IMR-90 (cell line): ENCODE measurements around the gene FAM47E. TPM values are rescaled to one million over a fixed set of nuclear protein-coding genes. Genes with fewer than 3 reads are reported as not detected.
"Not testable (repeated sequence)": the region's sequence is repeated elsewhere in the genome, so short reads cannot be mapped to it uniquely, and the experiment has no call there.

ENCODE experiments used
- ATAC-seq: fragments of 200-7000 bp; cut with Tn5 transposase; 2 replicates; pipeline ENCODE4 v1.9.1; 2020; ENCODE audit warnings: low read depth, mild to moderate bottlenecking, moderate library complexity
- BruUV-seq: library from RNA; stranded (reverse); fragments of 400-500 nt; replicated peaks from 2 replicates; lab custom pipeline; 2021; lab: Mats Ljungman, UMichigan
- CTCF ChIA-PET: fragments of 300-600 bp; formaldehyde crosslinking; extraction: SDS; loops from one replicate; lab custom pipeline; 2021; ENCODE audit warnings: antibody characterized with exemption; lab: Yijun Ruan, JAX
- POLR2A ChIA-PET: fragments of 300-600 bp; sonication (Branson Sonifier 250); formaldehyde crosslinking; loops from one replicate; lab custom pipeline; 2022; ENCODE audit warnings: antibody characterized with exemption; ENCODE audit not compliant: unreplicated experiment; lab: Charles Lee
- DNase-seq: peaks from one replicate; pipeline ENCODE4 v3.0.0; 2013
- H2AFZ ChIP-seq: replicated peaks from 2 replicates; pipeline ENCODE3; 2013; ENCODE audit warnings: low read length, mild to moderate bottlenecking; ENCODE audit not compliant: poor library complexity
- H2AK5ac ChIP-seq: 2 replicates; pipeline ENCODE4 v1.6.1; 2013; ENCODE audit warnings: low read depth, low read length, inconsistent platforms
- H2AK9ac ChIP-seq: replicated peaks from 2 replicates; pipeline ENCODE3; 2013; ENCODE audit warnings: mild to moderate bottlenecking, low read depth, low read length, moderate library complexity; ENCODE audit not compliant: poor library complexity
- H2BK120ac ChIP-seq: 2 replicates; pipeline ENCODE4 v1.6.1; 2013; ENCODE audit warnings: low read depth, low read length, inconsistent platforms
- H2BK15ac ChIP-seq: 3 replicates; pipeline ENCODE4 v1.6.1; 2013; ENCODE audit warnings: low read depth, low read length, inconsistent platforms
- H2BK20ac ChIP-seq: 2 replicates; pipeline ENCODE4 v1.6.1; 2013; ENCODE audit warnings: low read depth, mild to moderate bottlenecking, inconsistent platforms, low read length, moderate library complexity
- H2BK5ac ChIP-seq: 2 replicates; pipeline ENCODE4 v1.6.1; 2013; ENCODE audit warnings: mild to moderate bottlenecking, low read depth, low read length, inconsistent platforms; ENCODE audit not compliant: poor library complexity, severe bottlenecking
- H3K14ac ChIP-seq: replicated peaks from 2 replicates; pipeline ENCODE4 v1.6.1; 2013; ENCODE audit warnings: low read depth, low read length, inconsistent platforms
- H3K18ac ChIP-seq: 2 replicates; pipeline ENCODE4 v1.6.1; 2013; ENCODE audit warnings: low read depth, low read length, control low read depth
- H3K23ac ChIP-seq: 2 replicates; pipeline ENCODE4 v1.6.1; 2013; ENCODE audit warnings: low read depth, low read length, inconsistent platforms
- H3K27ac ChIP-seq: 2 replicates; pipeline ENCODE4 v1.5.1; 2013; ENCODE audit warnings: mild to moderate bottlenecking, control low read depth, low read length; ENCODE audit not compliant: insufficient read depth
- H3K27me3 ChIP-seq: 2 replicates; pipeline ENCODE4 v1.6.1; 2013; ENCODE audit warnings: low read length; ENCODE audit not compliant: control insufficient read depth, insufficient read depth
- H3K36me3 ChIP-seq: 2 replicates; pipeline ENCODE4 v1.6.1; 2013; ENCODE audit warnings: low read length, mixed read lengths; ENCODE audit not compliant: control insufficient read depth, insufficient read depth
- H3K4ac ChIP-seq: 2 replicates; pipeline ENCODE4 v1.6.1; 2013; ENCODE audit warnings: low read depth, low read length, inconsistent platforms
- H3K4me1 ChIP-seq: 2 replicates; pipeline ENCODE4 v1.6.1; 2013; ENCODE audit warnings: low read length, mixed read lengths; ENCODE audit not compliant: control insufficient read depth, insufficient read depth
- H3K4me2 ChIP-seq: 2 replicates; pipeline ENCODE4 v1.6.1; 2013; ENCODE audit warnings: low read depth, mild to moderate bottlenecking, control low read depth, low read length, moderate library complexity
- H3K4me3 ChIP-seq: 2 replicates; pipeline ENCODE4 v1.5.1; 2013; ENCODE audit warnings: low read depth, mild to moderate bottlenecking, control low read depth, low read length, moderate library complexity; ENCODE audit not compliant: insufficient read depth
- H3K56ac ChIP-seq: 2 replicates; pipeline ENCODE4 v1.6.1; 2013; ENCODE audit warnings: low read length, inconsistent platforms; ENCODE audit not compliant: insufficient read depth; ENCODE audit errors: extremely low read depth
- H3K79me1 ChIP-seq, 2 experiments: 2 replicates each; pipeline ENCODE4 v1.6.1; 2013; ENCODE audit warnings: low read length in 2 of 2, inconsistent platforms in 1 of 2, low read depth in 1 of 2
- H3K9ac ChIP-seq: 2 replicates; pipeline ENCODE4 v1.6.1; 2013; ENCODE audit warnings: low read depth, low read length, control low read depth
- H3K9me1 ChIP-seq: 2 replicates; pipeline ENCODE4 v1.6.1; 2013; ENCODE audit warnings: low read length, inconsistent platforms; ENCODE audit not compliant: insufficient read depth
- H3K9me3 ChIP-seq: 2 replicates; pipeline ENCODE4 v1.6.1; 2013; ENCODE audit warnings: low read length; ENCODE audit not compliant: control insufficient read depth, insufficient read depth
- H4K20me1 ChIP-seq: 2 replicates; pipeline ENCODE4 v1.6.1; 2013; ENCODE audit warnings: low read length, inconsistent platforms; ENCODE audit not compliant: insufficient read depth
- H4K5ac ChIP-seq: 2 replicates; pipeline ENCODE4 v1.6.1; 2013; ENCODE audit warnings: mild to moderate bottlenecking, low read depth, low read length, control low read depth
- H4K8ac ChIP-seq, 2 experiments: 2 replicates each; pipeline ENCODE4 v1.6.1; 2013; ENCODE audit warnings: low read depth in 2 of 2, low read length in 2 of 2, control low read depth in 1 of 2, inconsistent platforms in 1 of 2
- H4K91ac ChIP-seq: 2 replicates; pipeline ENCODE4 v1.6.1; 2013; ENCODE audit warnings: low read depth, low read length, inconsistent platforms; ENCODE audit not compliant: insufficient read depth
- WGBS, 2 experiments: methylation state at CpG; one replicate each; pipeline versions ENCODE4 v1.1.5 to v1.1.7; 2013; ENCODE audit warnings: missing lambda C conversion rate in 2 of 2; ENCODE audit not compliant: insufficient read length in 1 of 2; ENCODE audit errors: extremely low coverage in 2 of 2; 5-methylcytosine and 5-hydroxymethylcytosine counted together
- dilution Hi-C: fragments of 300-500 bp; cut with HindIII; formaldehyde crosslinking; loops from one replicate; pipeline ENCODE4 v1.14.3; 2018; ENCODE audit warnings: low sequenced_read_pairs; ENCODE audit not compliant: unreplicated experiment
- in situ Hi-C: fragments of 300-500 bp; cut with MboI; formaldehyde crosslinking; loops from 3 replicates; pipeline ENCODE4 v1.14.3; 2019; ENCODE audit warnings: low sequenced_read_pairs, inconsistent platforms, mixed read lengths
- intact Hi-C: fragments of 100-400 bp; cut with micrococcal nuclease; formaldehyde crosslinking; loops from 2 replicates; pipeline ENCODE4 v1.10.0; 2022
- polyA plus RNA-seq, 3 experiments: library from polyadenylated mRNA; depleted of rRNA; stranded (reverse); fragments of >200 nt; gene quantifications; 2 replicates each; pipeline ENCODE4 v1.2.3, GENCODE V29; 2012; ENCODE audit warnings: low replicate concordance in 1 of 3
- total RNA-seq: library from RNA; depleted of rRNA; stranded (reverse); fragments of >200 nt; gene quantifications from 2 replicates; pipeline ENCODE4 v1.2.3, GENCODE V29; 2012

The FAM47E gene
- total and polyA plus RNA-seq, 2 of the 4 experiments (the other 2 are of a cell fraction): 0.05 TPM; not detected in 1

DNA sequence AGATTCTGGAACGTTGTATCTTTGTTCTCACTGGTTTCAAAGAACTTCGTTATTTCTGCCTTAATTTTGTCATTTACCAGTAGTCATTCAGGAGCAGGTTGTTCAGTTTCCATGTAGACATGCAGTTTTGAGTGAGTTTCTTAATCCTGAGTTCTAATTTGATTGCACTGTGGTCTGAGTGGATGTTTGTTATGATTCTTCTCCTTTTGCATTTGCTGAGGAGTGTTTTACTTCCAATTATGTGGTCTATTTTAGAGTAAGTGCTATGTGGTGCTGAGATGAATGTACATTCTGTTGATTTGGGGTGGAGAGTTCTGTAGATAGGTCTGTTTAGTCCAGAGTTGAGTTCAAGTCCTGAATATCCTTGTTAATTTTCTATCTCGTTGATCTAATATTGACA is 36.3 kb downstream of the FAM47E start:
- H4K91ac ChIP-seq, H2AK5ac ChIP-seq, H2AK9ac ChIP-seq, H3K4ac ChIP-seq, H4K8ac ChIP-seq, H2BK15ac ChIP-seq, intact Hi-C loops, in situ Hi-C loops, H3K4me3 ChIP-seq, H4K20me1 ChIP-seq, H4K5ac ChIP-seq, H3K36me3 ChIP-seq, H2AFZ ChIP-seq, H2BK20ac ChIP-seq, H3K9me3 ChIP-seq, POLR2A ChIA-PET, BruUV-seq, H2BK5ac ChIP-seq, H3K23ac ChIP-seq, ATAC-seq, H3K79me1 ChIP-seq, dilution Hi-C loops, CTCF ChIA-PET, H3K18ac ChIP-seq, H3K4me1 ChIP-seq, H3K14ac ChIP-seq, H3K9ac ChIP-seq, H3K27ac ChIP-seq, H2BK120ac ChIP-seq, H3K56ac ChIP-seq, DNase-seq, H3K4me2 ChIP-seq, H3K9me1 ChIP-seq: not testable (repeated sequence)
- peaks cover 12% of the 10 kb centered on the region for H3K27me3 ChIP-seq
- no CpG with 5 or more reads among the region's 3 CpGs for WGBS, 2 experiments
